Endothelial cell of umbilical vein (primary cell): Measurements from ENCODE around the gene PLEKHA6. TPM values are rescaled to one million over a fixed set of nuclear protein-coding genes. Genes with fewer than 3 reads are reported as not detected.

ENCODE experiments used
- BruUV-seq: library from RNA; stranded (reverse); fragments of 400-500 nt; replicated peaks from 2 replicates; lab custom pipeline; 2021; lab: Mats Ljungman, UMichigan
- CTCF ChIA-PET: fragments of 300-600, 350-600 bp; sonication (Branson Sonifier 250); formaldehyde crosslinking; loops from one replicate; lab custom pipeline; 2021; ENCODE audit warnings: antibody characterized with exemption, inconsistent platforms; lab: Charles Lee
- POLR2A ChIA-PET: fragments of 300-600, 350-600 bp; sonication (Branson Sonifier 250); formaldehyde crosslinking; loops from one replicate; lab custom pipeline; 2021; ENCODE audit warnings: antibody characterized with exemption, inconsistent platforms; lab: Charles Lee
- DNase-seq: peaks from one replicate; pipeline ENCODE4 v3.0.0-alpha.2; 2011; ENCODE audit warnings: low read depth, low spot score
- FAIRE-seq: peaks from 2 replicates; lab custom pipeline; 2011; peaks lifted over from hg19 to GRCh38; lab: Jason Lieb, UNC
- H2AFZ ChIP-seq: 2 replicates; pipeline ENCODE4 v1.6.0; 2012; ENCODE audit warnings: low read depth, low read length, control low read depth, inconsistent platforms
- H3K27ac ChIP-seq: 2 replicates; pipeline ENCODE4 v1.5.1; 2011; ENCODE audit warnings: low read depth, mild to moderate bottlenecking, control low read depth, low read length, moderate library complexity; ENCODE audit not compliant: insufficient read depth
- H3K27me3 ChIP-seq, 2 experiments: 2 replicates each; pipeline versions ENCODE4 v1.6.0 to v1.6.1; 2011; ENCODE audit warnings: low read length in 2 of 2, mixed read lengths in 1 of 2; ENCODE audit not compliant: control insufficient read depth in 2 of 2, insufficient read depth in 2 of 2
- H3K36me3 ChIP-seq, 2 experiments: 2 replicates in 1 of 2; 3 replicates in 1 of 2; pipeline ENCODE4 v1.5.1; 2011; ENCODE audit warnings: low read length in 2 of 2, mild to moderate bottlenecking in 1 of 2, moderate library complexity in 1 of 2; ENCODE audit not compliant: control insufficient read depth in 2 of 2, insufficient read depth in 2 of 2; ENCODE audit errors: extremely low read depth in 1 of 2
- H3K4me1 ChIP-seq: 3 replicates; pipeline ENCODE4 v1.5.1; 2011; ENCODE audit warnings: mild to moderate bottlenecking, low read length; ENCODE audit not compliant: control insufficient read depth, insufficient read depth; ENCODE audit errors: extremely low read depth
- H3K4me2 ChIP-seq: 2 replicates; pipeline ENCODE4 v1.6.1; 2011; ENCODE audit warnings: low read length, control low read depth, mixed read lengths; ENCODE audit not compliant: insufficient read depth
- H3K4me3 ChIP-seq, 3 experiments: fragments of 200-600 bp in 1 of 3; sonication (generic), shearing (Covaris generic) in 1 of 3; replicated peaks in 1 of 3; 2 replicates each; pipeline ENCODE4 v1.5.1; 2011 to 2016; ENCODE audit warnings: control low read depth in 3 of 3, low read length in 3 of 3, mild to moderate bottlenecking in 2 of 3, inconsistent platforms in 1 of 3, low read depth in 1 of 3, moderate library complexity in 1 of 3; ENCODE audit not compliant: insufficient read depth in 1 of 3
- H3K79me2 ChIP-seq: 2 replicates; pipeline ENCODE4 v1.6.0; 2012; ENCODE audit warnings: low read length, inconsistent platforms; ENCODE audit not compliant: control insufficient read depth, insufficient read depth
- H3K9ac ChIP-seq: replicated peaks from 2 replicates; pipeline ENCODE3; 2011; ENCODE audit warnings: low read length, control low read depth; ENCODE audit not compliant: insufficient read depth; ENCODE audit errors: extremely low read depth
- H3K9me1 ChIP-seq: replicated peaks from 3 replicates; pipeline ENCODE4 v1.6.0; 2011; ENCODE audit warnings: mild to moderate bottlenecking, low read length; ENCODE audit not compliant: control insufficient read depth, insufficient read depth; ENCODE audit errors: extremely low read depth
- H3K9me3 ChIP-seq: replicated peaks from 2 replicates; pipeline ENCODE4 v1.5.1; 2012; ENCODE audit warnings: low read length, inconsistent platforms; ENCODE audit not compliant: control insufficient read depth, insufficient read depth
- H4K20me1 ChIP-seq: replicated peaks from 2 replicates; pipeline ENCODE3; 2011; ENCODE audit warnings: mild to moderate bottlenecking, low read length; ENCODE audit not compliant: control insufficient read depth, insufficient read depth; ENCODE audit errors: extremely low read depth
- EZH2 ChIP-seq: IDR thresholded peaks from 2 replicates; pipeline ENCODE4 v1.6.1; 2012; ENCODE audit warnings: borderline replicate concordance, low read depth, mild to moderate bottlenecking, moderate library complexity, low read length, inconsistent platforms; ENCODE audit not compliant: severe bottlenecking
- FOS ChIP-seq: IDR thresholded peaks from 2 replicates; pipeline ENCODE4 v1.6.1; 2011; ENCODE audit warnings: mild to moderate bottlenecking, low read length, moderate library complexity, borderline replicate concordance; ENCODE audit not compliant: insufficient read depth
- GATA2 ChIP-seq: IDR thresholded peaks from 2 replicates; pipeline ENCODE4 v1.7.0; 2011; ENCODE audit warnings: low read depth, mild to moderate bottlenecking, moderate library complexity, mixed read lengths, low read length; ENCODE audit not compliant: insufficient read length, insufficient read depth
- JUN ChIP-seq: IDR thresholded peaks from 2 replicates; pipeline ENCODE4 v1.6.1; 2011; ENCODE audit warnings: borderline replicate concordance, low read depth; ENCODE audit not compliant: insufficient read length, insufficient read depth
- POLR2AphosphoS5 ChIP-seq: IDR thresholded peaks from 2 replicates; pipeline ENCODE4 v1.6.1; 2012; ENCODE audit warnings: low read depth, mild to moderate bottlenecking, control low read depth, low read length, moderate library complexity; ENCODE audit not compliant: insufficient read depth
- dilution Hi-C: fragments of 300-500 bp; cut with MboI; formaldehyde crosslinking; loops from one replicate; pipeline ENCODE4 v1.15.0; 2019; ENCODE audit warnings: low sequenced_read_pairs; ENCODE audit not compliant: extremely low pct_ligation_motif_present
- intact Hi-C: fragments of 100-400 bp; cut with micrococcal nuclease; formaldehyde crosslinking; loops from one replicate; pipeline ENCODE4 v1.10.0; 2022
- polyA plus RNA-seq, 4 experiments: library from polyadenylated mRNA; depleted of rRNA in 3 of 4; stranded (reverse) in 3 of 4; unstranded in 1 of 4; fragments of >200 nt; gene quantifications; 2 replicates each; pipeline versions ENCODE4 v1.2.1 to v1.2.3, GENCODE V29; 2011 to 2012; ENCODE audit warnings: missing spikeins in 1 of 4
- total RNA-seq: library from RNA; stranded (reverse); gene quantifications from 2 replicates; pipeline ENCODE4 v1.2.3, GENCODE V29; 2021

PLEKHA6 gene
- total and polyA plus RNA-seq, 2 donors (not counting 3 experiments of a cell fraction or from before 2014, with no cell fraction given): 2.1 to 15.0 TPM

GRCh38 chr1:204198348-204199340, 161.1 kb downstream of the PLEKHA6 start:
- Histone ChIP-seq H3K4me2 (peak overlapping the region; percentile 5), H3K79me2 (no peaks in the 10 kb centered on the region), H3K4me1 (peaks cover 32% of the 10 kb centered on the region), H3K27me3 (no peaks in the 10 kb centered on the region), H3K9me1 (no peaks in the 10 kb centered on the region), H3K9ac (peak overlapping the region; percentile 64), H2AFZ (peak overlapping the region; percentile 28), H3K27ac (peak overlapping the region; percentile 87), H4K20me1 (no peaks in the 10 kb centered on the region), H3K9me3 (no peaks in the 10 kb centered on the region), H3K4me3 (no peak overlapping the region), H3K36me3 (no peaks in the 10 kb centered on the region)
- dilution Hi-C loops: no loop called here
- POLR2A ChIA-PET: interaction anchor here (1.8 kb wide), 1 partner anchor 8 kb away, joined by 5 read pairs; no protein-coding TSS in a partner anchor
- TF ChIP-seq EZH2 (no peak), JUN (peak; percentile 58), FOS (peak; percentile 67), POLR2AphosphoS5 (peak; percentile 52)
- BruUV-seq: TSS peak; percentile 79
- DNase-seq (peak; percentile 89), FAIRE-seq (peak; percentile 92)
- CTCF ChIA-PET: interaction anchor here (0.9 to 11.0 kb wide), 11 partner anchors 8 to 338 kb away, joined by 3 to 770 read pairs (median 4); partner anchors contain the start of genes GOLT1A, REN and SNRPE
- intact Hi-C loops: loop anchor here (1.0 to 2.0 kb wide), 5 partner anchors 8 to 338 kb away; partner anchors contain the start of gene SNRPE

GRCh38 chr1:204197068-204197467, 162.7 kb downstream of the PLEKHA6 start:
- Histone ChIP-seq H3K9me3 (no peaks in the 10 kb centered on the region), H3K36me3 (no peaks in the 10 kb centered on the region), H3K79me2 (no peaks in the 10 kb centered on the region), H3K4me3 (no peak overlapping the region), H3K9me1 (no peaks in the 10 kb centered on the region), H3K27ac (peak overlapping the region; percentile 87), H3K9ac (no peak overlapping the region), H3K4me1 (peaks cover 32% of the 10 kb centered on the region), H2AFZ (peak overlapping the region; percentile 72), H4K20me1 (no peaks in the 10 kb centered on the region), H3K4me2 (no peak overlapping the region), H3K27me3 (no peaks in the 10 kb centered on the region)
- no peak for FAIRE-seq
- POLR2A ChIA-PET: no interaction called here
- no TSS peak for BruUV-seq
- intact Hi-C loops (no loop called here), dilution Hi-C loops (no loop called here)
- no peak for DNase-seq
- TF ChIP-seq GATA2 (no peak), POLR2AphosphoS5 (no peak)
- CTCF ChIA-PET: interaction anchor here (3.8 to 11.0 kb wide), 2 partner anchors 10 to 26 kb away, joined by 86 to 770 read pairs; partner anchors contain the start of gene REN
